Stimulated activated CD8-positive, alpha-beta memory T cell treated with anti-CD3 and anti-CD28 coated beads, Interleukin-4, amount 100 ng/mL, for 48 hours (primary cell): ENCODE results near the gene DTNB.
A peak's percentile ranks its signal among the peaks of the same experiment; 100 is the strongest.
"Not testable (repeated sequence)": the region's sequence is repeated elsewhere in the genome, so short reads cannot be mapped to it uniquely, and the experiment has no call there.

Experiments
- DNase-seq: peaks from one replicate; pipeline ENCODE4 v3.0.0-alpha.2; 2020

The DTNB gene

DNA sequence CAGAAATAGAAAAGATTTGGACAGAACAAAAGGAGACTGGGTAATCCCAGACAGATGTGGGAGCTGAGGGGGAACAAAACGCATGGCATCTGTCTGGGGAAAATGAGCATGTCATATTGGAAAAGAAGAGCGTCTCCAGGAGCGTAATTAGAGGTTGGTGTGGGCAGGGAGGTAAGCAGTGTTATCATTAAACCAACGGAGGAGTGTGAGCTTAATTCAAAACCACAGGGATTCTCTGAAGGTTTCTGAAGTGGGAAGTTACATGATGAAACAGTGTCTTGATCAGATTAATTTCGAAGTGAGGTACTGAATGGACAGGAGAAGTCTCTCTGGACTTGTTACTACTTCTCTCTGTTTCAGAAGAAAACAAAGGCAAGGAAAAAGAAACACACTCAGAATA is 53.3 kb downstream of the DTNB start:
- DNase-seq: no peak

DNA sequence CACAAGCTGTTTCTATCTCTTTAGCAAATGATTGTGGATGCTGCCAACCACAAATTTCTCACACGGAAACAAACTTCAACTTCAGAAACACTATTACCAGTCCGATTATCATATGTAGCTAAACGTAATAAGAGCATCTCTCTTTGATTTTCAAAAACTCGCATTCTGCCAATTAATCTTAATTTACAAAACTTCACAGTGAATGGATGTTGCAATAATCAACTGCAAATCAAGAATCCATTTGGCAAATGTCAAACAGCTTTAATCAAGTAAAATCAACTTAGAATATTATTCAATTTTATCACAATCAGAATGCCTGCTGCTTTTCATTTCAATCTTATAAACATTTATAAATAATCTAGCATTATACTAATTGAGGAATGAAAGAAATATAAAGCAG is 54.2 kb downstream of the DTNB start:
- DNase-seq: no peak

DNA sequence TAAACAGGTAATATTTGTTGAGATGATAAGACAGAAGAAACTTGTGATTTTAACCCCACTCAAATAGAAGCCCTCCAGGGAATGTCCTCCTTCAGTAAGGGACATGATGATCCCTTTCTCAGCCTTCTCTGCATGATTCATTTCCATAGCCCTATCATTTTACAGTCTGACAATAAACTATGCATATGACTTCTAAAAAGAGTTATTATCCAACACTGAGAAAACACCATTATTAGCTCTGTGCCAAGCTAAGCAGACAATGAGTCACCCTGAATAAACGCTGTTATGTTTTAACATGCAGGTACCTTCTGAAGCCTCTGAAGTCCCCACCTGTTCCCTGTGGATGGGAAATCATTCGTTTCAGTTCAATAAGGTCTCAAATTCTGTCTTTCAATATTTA is 54.7 kb downstream of the DTNB start:
- DNase-seq: no peak

DNA sequence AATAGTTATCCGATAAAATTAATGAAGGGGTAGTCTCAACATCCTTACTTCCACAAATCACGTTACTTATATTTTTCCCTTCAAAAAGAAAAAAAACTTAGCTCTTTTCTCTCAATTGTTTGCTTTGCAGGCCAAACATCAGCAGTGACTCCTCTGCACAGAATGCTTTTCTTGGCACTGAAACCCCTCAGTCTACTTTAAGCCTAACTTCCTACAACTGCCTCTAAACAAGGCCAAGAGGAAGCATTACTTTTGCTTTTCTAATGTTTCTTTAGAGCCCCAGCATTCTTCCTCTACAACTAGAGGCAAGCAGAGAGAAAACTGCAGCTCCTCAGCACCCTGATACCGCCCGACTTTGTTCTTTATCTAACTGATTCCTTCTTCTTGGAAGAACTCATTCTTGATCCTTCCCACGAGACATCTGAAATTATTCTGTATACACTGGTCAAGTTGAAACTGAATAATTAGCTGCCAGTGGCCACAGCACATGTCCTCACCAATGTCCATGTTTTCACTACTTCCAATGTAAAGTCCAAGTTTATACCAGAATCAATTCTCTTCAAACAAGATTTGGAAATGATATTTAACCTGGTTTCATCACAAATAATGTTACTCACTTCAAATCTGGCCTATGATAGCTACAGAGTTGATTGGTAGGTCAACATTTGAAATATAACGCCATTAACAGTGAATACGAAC is 55.3 kb downstream of the DTNB start:
- no peak for DNase-seq

DNA sequence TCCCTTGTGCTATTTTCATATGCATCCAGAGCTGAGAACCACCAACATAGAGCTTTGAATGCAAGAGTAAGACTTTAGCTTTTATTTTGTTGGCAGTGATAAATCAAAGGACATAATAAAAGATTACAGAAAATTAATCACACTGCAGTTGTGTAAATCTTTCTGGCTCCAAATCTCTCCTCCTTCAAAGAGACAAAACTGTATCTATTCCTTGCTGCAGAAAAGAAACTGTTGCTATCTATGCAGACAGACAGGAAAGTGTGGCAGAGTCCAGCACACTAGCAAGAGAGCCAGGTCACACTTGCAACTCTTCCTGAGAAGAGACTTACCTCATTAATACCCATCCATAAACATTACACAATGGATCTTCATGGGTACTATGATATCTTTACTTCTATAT is 57.5 kb downstream of the DTNB start:
- no peak for DNase-seq

DNA sequence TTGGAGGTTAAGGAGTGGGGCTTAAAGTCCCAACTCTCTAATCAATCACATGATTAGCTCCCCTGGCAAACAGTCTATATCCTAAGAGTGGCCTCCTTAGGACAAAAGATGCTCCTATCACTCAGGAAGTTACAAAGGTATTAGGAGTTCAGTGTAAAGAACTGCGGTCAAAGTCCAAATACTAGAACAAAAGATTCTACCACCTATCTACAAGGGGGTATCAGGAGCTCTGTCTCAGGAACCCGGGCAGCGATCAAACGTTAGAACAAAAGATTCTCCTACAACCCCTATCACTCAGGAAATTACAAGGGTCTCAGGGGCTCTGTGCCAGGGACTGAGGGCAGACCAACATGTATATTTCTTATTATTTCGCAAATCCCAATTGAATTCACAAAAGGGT is 58.0 kb downstream of the DTNB start:
- no peak for DNase-seq

DNA sequence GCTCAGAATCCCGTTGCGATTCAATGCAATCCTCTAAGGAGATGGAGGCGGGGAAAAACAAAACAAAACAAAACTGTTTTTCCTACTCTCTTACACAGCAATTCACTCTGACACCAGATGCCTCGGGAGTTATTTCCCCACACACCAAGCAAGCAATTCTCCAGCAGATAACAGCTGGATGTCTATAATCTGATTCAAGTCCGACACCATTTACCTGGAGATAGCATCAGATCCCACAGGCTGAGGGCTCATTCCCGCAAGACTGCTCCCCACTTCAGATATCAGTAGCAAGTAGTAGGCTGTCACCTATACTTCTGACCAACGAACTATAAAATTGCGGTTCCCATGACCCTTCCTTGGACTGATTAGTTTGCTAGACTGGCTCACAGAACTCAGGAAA is 58.7 kb downstream of the DTNB start:
- DNase-seq: no peak

DNA sequence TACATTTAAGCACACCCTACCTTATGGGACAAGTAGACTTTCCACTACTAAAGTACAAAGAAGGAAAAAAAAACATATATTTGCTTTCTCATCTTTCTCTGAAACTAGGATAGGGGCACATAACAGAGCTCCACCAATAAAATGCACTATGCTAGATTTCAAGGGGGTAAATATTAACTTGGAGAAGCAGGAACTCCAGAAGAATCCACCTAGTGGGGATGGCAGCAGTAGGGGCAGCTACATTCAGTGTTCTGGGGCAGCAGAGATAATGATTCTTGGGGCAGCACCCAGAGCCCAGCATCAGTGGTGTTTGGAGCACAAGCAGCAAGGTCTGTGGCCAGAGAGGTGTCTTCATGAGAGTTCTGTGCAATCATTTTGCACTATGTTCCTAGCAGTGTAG is 64.7 kb downstream of the DTNB start:
- no peak for DNase-seq

DNA sequence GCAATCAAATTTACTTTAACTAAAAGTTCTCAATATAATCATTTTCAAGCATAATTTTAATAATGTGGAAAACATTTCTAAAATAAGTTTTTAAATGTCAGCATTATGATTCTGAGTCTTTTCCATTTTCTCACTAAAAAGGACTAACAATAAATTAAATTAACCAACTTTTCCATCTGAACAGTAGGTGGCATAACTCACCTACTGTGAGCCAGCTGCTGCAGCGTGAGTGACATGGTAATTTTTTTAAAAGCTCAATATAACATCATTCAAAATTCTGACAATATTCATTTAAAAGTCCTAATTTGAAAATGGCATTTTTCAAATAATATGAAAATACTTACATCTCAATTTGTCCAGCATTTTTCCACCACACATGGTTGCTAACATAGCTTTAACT is 66.5 kb downstream of the DTNB start:
- DNase-seq: no peak

DNA sequence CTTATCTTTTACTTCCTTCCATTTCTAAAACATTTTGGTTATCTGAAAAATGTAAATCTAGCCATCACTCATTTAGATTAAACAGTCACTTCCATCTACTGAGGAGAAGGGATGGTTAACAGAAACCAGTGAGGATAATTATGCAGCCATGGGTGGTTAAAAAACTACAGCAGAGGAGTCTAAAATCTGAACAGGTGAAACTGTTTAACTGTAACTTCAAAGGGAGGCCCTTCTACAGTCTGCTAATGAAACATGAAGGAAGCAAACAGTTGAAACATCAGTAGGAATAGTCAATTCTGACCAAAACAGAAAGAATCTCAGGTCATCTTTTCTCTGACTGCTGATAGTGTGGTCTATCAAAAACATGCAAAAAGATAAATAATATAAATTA is 71.0 kb downstream of the DTNB start:
- no peak for DNase-seq

DNA sequence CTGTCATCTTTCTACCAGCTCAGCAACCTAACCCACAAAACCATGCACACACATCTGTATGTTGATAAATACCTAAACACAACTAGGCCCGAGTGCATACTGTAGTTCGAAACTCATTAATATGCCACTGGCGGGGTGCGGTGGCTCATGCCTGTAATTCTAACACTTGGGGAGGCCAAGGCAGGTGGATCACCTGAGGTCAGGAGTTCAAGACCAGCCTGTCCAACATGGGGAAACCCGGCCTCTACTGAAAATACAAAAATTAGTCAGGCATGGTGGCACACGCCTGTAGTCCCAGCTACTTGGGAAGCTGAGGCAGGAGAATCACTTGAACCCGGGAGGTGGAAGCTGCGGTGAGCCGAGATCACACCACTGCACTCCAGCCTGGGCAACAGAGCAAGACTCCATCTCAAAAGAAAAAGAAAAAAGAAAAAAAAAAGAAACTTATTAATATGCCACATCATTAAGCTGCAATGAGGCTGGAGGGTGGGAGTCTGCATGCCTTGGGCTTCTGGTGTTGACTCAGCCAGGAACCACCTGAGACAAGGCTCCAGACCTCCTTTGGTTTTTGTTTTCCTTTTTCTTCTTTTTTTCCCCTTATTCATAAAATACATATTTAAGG is 71.6 kb downstream of the DTNB start:
- DNase-seq: not testable (repeated sequence)

DNA sequence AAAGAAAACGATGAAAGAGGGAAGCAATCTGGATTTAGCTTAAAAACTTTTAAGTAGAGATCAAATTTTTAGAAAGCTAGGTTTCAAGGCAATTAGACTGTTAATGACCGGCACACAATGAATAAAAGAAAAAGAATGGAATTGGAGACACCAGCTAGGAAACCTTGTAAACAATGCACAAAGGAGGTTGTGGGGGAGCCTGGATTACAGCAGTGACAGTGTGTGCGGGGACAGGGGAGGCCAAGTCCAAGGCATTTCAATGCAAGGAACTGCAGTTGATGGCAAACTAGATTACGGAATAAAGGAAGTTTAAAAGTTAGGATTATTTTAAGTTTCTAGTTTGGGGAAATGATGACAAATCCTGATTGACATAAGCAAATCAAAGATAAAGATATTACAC is 74.5 kb downstream of the DTNB start:
- DNase-seq: no peak

DNA sequence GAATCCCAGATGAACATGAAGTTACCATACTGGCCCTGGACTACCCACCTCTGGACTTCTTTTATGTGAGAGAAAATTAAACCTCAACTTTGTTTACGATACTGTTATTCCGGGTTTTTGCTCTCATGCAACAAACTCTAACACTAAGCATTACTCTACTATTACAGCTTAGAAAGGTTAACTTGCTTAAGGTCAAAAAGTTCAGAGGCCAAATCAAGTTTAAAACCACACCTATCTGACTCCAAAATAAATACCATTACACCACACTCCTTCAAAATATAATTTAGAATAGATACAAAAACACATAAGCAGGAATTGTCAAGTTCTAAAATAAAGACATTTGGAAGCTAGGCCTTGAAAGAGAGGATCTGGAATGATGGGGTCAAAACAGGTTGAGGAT is 75.0 kb downstream of the DTNB start:
- no peak for DNase-seq

DNA sequence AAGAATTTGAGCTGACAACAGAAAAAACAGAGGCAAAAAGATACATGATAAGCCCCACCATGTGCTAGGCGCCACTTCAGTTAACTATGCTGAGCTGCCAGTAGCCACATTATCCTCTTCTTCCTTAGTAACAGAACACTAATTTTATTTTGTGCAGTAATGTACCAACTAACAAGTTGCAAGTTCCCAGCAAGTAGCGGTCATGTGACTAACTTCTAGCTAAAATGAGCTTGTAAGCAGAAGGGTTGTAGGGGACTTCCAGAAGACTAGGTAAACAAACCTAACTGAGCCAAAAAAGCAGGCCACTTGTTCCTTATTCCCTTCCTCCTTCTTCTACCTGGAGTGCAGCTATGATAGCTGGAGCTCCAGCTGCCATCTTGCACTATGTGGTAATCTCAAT is 75.5 kb downstream of the DTNB start:
- DNase-seq: no peak

DNA sequence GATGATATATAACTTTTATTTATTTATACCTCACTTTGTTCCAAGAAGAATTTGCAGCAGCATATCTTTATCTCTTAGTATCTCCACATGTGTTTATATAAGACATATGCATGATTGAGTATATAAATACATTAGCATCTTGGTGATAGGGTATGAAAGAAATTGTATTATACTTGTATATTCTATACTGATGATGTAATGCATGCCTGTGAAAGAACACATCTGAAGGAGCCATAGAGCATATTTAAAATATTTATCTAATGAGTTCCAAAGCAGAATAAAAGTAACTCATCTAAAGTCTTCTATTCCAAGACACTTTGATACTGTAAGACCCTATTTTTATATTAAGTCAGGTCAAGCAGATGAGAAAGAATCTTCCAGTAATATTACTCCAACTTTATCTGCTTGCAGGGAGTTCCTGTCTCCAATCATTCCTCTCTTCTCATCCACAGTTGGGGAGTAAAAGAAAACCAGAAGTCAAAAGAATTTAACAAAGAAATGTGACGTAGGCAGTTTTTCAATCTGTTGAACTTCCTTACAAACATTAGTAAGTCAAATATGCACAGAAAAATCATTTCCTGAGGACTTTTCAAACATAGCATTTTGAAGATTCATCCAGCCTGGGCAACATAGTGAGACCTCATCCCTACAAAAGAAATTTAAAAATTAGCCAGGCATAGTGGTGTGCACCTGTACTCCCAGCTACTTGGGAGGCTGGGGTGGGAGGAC is 76.7 kb downstream of the DTNB start:
- no peak for DNase-seq

DNA sequence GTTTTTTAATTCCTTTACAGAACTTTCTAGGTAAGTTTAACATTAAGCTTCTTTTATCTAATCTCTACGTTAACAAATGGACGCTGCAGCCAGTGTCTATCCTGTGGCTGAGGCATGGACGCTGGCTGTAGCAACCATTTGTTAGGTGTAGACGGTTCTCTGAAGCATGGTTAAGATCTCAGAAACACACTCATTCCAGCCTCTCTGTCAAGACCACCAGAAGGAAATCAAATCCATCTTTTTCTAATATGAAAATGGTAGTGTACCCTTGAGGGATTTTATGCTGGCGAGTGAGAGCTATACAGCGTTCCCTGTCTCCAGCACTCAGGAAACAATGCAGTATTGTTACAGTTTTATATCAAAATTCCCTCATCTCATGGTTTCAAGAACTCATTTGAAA is 78.0 kb downstream of the DTNB start:
- DNase-seq: no peak

DNA sequence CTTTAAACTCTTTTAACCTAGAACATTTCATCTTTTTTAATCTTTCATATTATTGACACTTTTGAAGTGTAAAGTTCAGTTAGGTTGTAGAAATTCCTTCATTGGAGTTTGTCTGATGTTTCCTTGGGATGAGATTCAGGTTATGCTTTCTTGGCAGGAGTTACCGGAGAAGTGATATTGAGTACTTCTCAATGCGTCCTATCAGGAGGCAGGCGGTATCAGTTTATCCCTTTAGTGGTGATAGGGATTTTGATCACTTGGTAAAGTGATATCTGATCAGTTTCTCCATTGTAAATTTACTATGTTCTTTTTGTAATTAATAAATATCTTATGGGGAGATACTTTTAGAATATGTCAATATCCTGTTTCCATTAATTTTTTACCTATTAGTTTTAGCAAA is 78.4 kb downstream of the DTNB start:
- no peak for DNase-seq

DNA sequence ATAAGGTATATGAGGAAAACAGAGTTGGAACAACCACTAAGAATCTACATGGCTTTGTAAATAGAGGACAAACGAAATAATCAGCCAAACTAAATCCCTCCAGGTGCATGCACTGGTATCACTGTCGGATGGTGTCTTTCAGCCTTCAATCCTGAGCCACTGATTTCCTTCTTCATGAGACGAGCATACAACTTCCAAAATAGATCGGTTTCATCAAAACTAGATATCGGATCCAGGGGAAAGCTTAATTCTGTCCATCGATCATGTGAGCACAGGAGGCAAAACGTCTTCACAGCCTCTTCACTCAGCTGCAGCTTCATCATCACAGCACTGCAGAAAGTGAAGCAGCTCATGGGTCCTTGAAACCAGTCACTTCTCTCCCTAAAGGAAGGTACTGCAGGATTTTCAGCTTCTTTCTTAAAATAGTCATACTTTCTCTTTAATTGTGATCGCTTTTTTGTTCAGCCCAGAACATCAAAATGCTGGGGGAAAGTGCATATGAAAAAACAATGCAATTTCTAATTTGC is 80.5 kb downstream of the DTNB start:
- DNase-seq: no peak

DNA sequence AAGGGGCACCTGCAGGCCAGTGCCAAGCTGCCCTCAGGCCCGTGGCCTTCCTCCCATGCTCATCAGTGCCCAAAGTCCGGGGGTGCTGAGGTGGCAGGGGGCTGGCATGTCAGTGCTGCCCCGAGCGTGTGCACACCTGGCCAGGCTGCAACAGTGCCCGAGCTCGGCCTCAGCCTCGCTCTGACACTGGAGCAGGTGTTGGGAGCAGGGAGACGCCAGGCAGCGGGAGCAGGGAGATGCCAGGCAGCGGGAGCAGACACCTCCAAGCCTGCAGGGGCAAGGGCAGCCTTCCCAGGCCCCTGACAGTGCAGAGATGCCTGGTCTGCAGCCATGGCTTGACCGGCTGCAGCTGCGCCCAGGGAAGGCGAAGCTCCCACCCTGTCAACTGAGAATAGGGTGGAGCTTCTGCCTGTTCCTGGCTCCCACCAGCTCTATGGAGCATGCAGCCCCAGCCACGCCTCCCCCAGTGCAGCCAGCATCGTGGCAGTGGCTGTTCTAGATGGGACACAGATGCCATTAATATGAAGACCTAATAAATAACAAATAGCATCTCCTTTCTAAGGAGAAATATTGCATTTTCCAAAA is 82.4 kb downstream of the DTNB start:
- DNase-seq: no peak

DNA sequence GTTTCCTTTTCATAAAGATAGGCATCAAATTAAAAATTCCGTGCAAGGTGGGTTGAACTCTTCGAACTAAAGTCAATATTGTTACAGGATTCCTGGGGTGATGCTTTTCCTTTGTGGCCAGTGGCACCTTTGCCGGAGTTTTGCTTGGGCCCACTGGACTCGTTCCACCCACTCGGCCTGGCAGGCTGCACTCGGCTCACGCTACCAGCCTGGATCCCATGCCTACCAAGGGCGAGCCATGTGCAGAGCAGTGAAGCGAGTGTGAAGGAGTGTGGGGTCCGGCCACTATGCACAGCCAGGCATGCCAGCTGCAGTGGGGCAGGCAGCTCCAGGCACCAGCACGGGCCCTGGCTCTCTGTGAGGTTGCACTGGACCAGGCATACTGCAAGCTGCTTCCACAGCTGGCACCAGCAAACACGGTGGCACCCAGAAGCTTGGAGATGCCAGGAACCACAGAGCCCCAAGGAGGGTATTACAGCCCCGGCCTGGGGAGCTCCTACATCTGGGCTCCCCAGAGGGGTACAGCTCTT is 83.6 kb downstream of the DTNB start:
- DNase-seq: no peak

DNA sequence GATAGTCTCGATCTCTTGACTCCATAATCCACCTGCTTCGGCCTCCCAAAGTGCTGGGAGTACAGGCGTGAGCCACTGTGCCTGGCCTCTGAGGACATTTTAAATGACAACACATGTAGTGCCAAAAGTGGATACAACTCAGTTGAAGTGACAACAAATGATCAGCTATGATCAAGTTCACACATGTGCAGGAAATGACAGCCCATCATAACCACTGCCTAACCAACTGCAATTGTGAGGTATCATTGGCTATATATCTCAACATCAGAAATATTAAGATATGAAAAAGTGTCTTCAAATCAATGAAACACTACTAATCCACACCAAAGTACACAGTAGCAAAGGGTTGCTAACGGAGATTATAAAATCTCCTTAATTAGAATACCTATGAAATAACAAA is 84.8 kb downstream of the DTNB start:
- no peak for DNase-seq

DNA sequence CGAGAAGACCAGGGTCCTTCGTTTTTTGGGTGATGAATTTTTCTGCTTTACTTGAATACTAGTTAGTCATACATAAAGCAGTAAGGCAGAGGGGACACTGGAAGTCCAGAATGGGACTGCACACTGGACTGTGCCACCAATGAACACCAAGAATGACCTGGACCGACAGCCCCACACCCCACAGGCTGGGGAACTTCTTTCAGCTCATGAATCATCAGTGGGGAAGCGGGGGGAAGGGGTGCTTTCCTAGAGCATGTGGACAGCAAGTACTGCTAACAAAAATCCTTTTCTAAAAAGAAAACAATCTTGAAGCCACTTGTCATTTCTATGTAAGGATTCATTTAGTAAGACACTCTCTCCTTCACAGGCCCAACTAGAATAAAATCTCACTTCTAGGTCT is 86.0 kb downstream of the DTNB start:
- peak; percentile 51 for DNase-seq

DNA sequence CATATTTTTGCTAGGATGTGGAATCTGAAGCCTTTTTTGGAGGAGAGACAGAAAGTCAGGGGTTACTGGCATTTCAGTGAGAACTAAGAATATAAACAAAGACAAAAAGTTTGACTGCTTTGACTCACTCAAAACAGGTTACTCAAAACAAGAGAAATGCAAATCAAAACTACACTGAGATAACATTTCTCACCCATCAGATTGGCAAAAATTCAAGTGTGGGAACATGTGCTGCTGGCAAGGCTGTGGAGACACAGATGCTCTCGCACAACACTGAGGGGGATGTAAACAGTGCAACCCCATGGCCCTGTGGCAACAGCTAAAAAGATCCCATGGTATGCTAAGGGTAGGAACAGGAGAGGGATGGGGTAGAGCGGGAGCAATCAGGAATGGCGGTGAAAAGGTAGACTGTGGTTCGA is 86.6 kb downstream of the DTNB start:
- DNase-seq: peak; percentile 41

DNA sequence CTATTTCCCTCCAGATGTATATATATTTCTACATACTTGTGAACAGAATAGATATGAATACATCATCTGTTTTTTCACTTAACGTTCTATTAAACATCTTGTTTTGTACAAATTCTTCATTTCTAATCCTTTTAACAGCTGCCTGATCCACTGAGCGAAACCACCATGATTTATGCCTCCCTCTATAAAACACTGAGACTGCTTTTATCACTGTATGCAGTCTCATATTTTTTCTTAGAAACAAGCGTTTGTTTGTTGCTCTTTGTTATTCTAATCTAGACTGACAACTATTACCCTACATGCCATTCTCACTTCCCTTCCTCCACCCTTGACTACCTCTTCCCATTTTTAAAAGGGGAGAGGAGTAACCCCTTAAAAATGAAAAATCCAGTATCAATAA is 88.2 kb downstream of the DTNB start:
- DNase-seq: no peak
